ENCODE data around the gene S1PR5. TPM values are rescaled to one million over a fixed set of nuclear protein-coding genes. Genes with fewer than 3 reads are reported as not detected.

Gene S1PR5
- total and polyA plus RNA-seq, 2 experiments from 2014 or later = 4.6 to 8.0 TPM

- ATAC-seq = peak; percentile 20
- Mint-ChIP-seq H3K9me3 (peaks cover 4% of the 10 kb centered on the region; the same call in 1 of the 3 replicates), H3K4me3 (no peak overlapping the region), H3K4me1 (peaks cover 7% of the 10 kb centered on the region), H3K27ac (no peak overlapping the region; the same call in 1 of the 2 replicates), H3K27me3 (ENCODE audit: insufficient read depth, low read depth, poor library complexity) (peaks cover 20% of the 10 kb centered on the region), H3K36me3 (ENCODE audit: low read depth) (peaks cover 7% of the 10 kb centered on the region)
- Histone ChIP-seq H3K4me2 (no peak overlapping the region), H3F3A (replicated peaks; ENCODE audit: low read depth) (peaks cover 19% of the 10 kb centered on the region; the same call in 1 of the 2 replicates), H3K27ac (ENCODE audit: low read depth) (no peak overlapping the region), H3K27me3 (ENCODE audit: insufficient read depth) (peaks cover 9% of the 10 kb centered on the region; the same call in 1 of the 2 replicates), H3K36me3 (ENCODE audit: insufficient read depth) (no peaks in the 10 kb centered on the region), H3K9me2 (ENCODE audit: insufficient read depth) (no peaks in the 10 kb centered on the region), H4K20me1 (replicated peaks; ENCODE audit: insufficient read depth) (no peaks in the 10 kb centered on the region; the same call in 1 of the 2 replicates), H3K4me3 (no peak overlapping the region), H3K4me1 (ENCODE audit: insufficient read depth) (peaks cover 17% of the 10 kb centered on the region), H3K79me2 (replicated peaks; ENCODE audit: insufficient read depth) (peaks cover 18% of the 10 kb centered on the region), H2AFZ (no peak overlapping the region)
- TF ChIP-seq CREB1 (CRISPR knock-in tag; IDR thresholded peaks at IDR 0.05; ENCODE audit: low read depth) (peak; percentile 55; the same call in 1 of the 2 replicates), POLR2AphosphoS5 (IDR thresholded peaks at IDR 0.05; ENCODE audit: low read depth) (no peak), CTCF (conservative IDR thresholded peaks at IDR 0.05; ENCODE audit: low read depth in 2 of 2) (peak; percentile 76 to 82)
- DNase-seq (ENCODE audit: low spot score) = peak; percentile 94
These were observed 11.5 kb downstream of the S1PR5 start for GRCh38 chr19:10505583-10506229.

- no peak for TF ChIP-seq REST (IDR thresholded peaks at IDR 0.05; ENCODE audit: unreplicated experiment)
- peak; percentile 51; the same call in 1 of the 2 replicates for TF ChIP-seq POLR2AphosphoS5 (IDR thresholded peaks at IDR 0.05; ENCODE audit: low read depth)
- Histone ChIP-seq H3K27ac (ENCODE audit: low read depth) (peak within 1 kb of the TSS; percentile 96), H3K4me3 (peak within 1 kb of the TSS; percentile 90), H3F3A (replicated peaks; ENCODE audit: low read depth) (peaks cover 21% of the 10 kb centered on the region), H3K36me3 (ENCODE audit: insufficient read depth) (peaks cover 16% of the 10 kb centered on the region; the same call in 1 of the 2 replicates), H3K79me2 (replicated peaks; ENCODE audit: insufficient read depth) (peaks cover 40% of the 10 kb centered on the region), H3K27me3 (ENCODE audit: insufficient read depth) (peaks cover 9% of the 10 kb centered on the region; the same call in 1 of the 2 replicates), H4K20me1 (replicated peaks; ENCODE audit: insufficient read depth) (no peaks in the 10 kb centered on the region; the same call in 1 of the 2 replicates), H3K9me2 (ENCODE audit: insufficient read depth) (no peaks in the 10 kb centered on the region), H2AFZ (peak within 1 kb of the TSS; percentile 86), H3K4me1 (ENCODE audit: insufficient read depth) (peaks cover 28% of the 10 kb centered on the region), H3K4me2 (peak within 1 kb of the TSS; percentile 92)
- peak; percentile 30 for ATAC-seq
- peak within 1 kb of the TSS; percentile 79 for H3K4me3 Mint-ChIP-seq
- H3K27me3 Mint-ChIP-seq (ENCODE audit: insufficient read depth, low read depth, poor library complexity) = peaks cover 25% of the 10 kb centered on the region
- H3K9me3 Mint-ChIP-seq = peaks cover 4% of the 10 kb centered on the region; the same call in 1 of the 3 replicates
- peak; percentile 75 for DNase-seq (ENCODE audit: low spot score)
- H3K4me1 Mint-ChIP-seq = peaks cover 25% of the 10 kb centered on the region
- peak within 1 kb of the TSS; percentile 96 for H3K27ac Mint-ChIP-seq
- H3K36me3 Mint-ChIP-seq (ENCODE audit: low read depth) = peaks cover 30% of the 10 kb centered on the region
These were observed 14.1 kb downstream of the S1PR5 start, which contains the start of gene KEAP1 for GRCh38 chr19:10503002-10503789. TSS of gene KEAP1 (minus strand) at chr19:10503356. CDS start at chr19:10500033, 3,323 bp downstream.
